ENCODE results near the gene CNTFR. TPM values are rescaled to one million over a fixed set of nuclear protein-coding genes. Genes with fewer than 3 reads are reported as not detected.

The CNTFR gene
- total and polyA plus RNA-seq, 2 experiments from 2014 or later: 0.73 to 1.9 TPM

- TF ChIP-seq CTCF (conservative IDR thresholded peaks at IDR 0.05; ENCODE audit: low read depth in 2 of 2): no peak
Measured at GRCh38 chr9:34552986-34553385, 36.5 kb downstream of the CNTFR start (continued).

- H3K36me3 ChIP-seq (ENCODE audit: insufficient read depth): no peaks in the 10 kb centered on the region
- peaks cover 19% of the 10 kb centered on the region for H3K4me1 Mint-ChIP-seq
- ATAC-seq (no peak), DNase-seq (ENCODE audit: low spot score) (no peak)
- no peak overlapping the region for H3K4me3 Mint-ChIP-seq
- no peaks in the 10 kb centered on the region for H3K9me2 ChIP-seq (ENCODE audit: insufficient read depth)
- H3K4me1 ChIP-seq (ENCODE audit: insufficient read depth): peaks cover 12% of the 10 kb centered on the region
- H2AFZ ChIP-seq: no peak overlapping the region
- no peaks in the 10 kb centered on the region for H3K27me3 ChIP-seq (ENCODE audit: insufficient read depth)
- H3K27ac ChIP-seq (ENCODE audit: low read depth): no peak overlapping the region
- H3K4me2 ChIP-seq: no peak overlapping the region
- no peaks in the 10 kb centered on the region; the same call in 2 of the 3 replicates for H3K9me3 Mint-ChIP-seq
- H3K27me3 Mint-ChIP-seq (ENCODE audit: insufficient read depth, low read depth, poor library complexity): peaks cover 14% of the 10 kb centered on the region
- H3F3A ChIP-seq (replicated peaks; ENCODE audit: low read depth): no peaks in the 10 kb centered on the region
- no peaks in the 10 kb centered on the region for H3K79me2 ChIP-seq (replicated peaks; ENCODE audit: insufficient read depth)
- H3K4me3 ChIP-seq: no peak overlapping the region
- no peaks in the 10 kb centered on the region for H4K20me1 ChIP-seq (replicated peaks; ENCODE audit: insufficient read depth)
- no peaks in the 10 kb centered on the region for H3K36me3 Mint-ChIP-seq (ENCODE audit: low read depth)
- no peak overlapping the region for H3K27ac Mint-ChIP-seq
- TF ChIP-seq CTCF (conservative IDR thresholded peaks at IDR 0.05; ENCODE audit: low read depth in 2 of 2): no peak
- no peak for TF ChIP-seq ZNF462 (CRISPR knock-in tag; IDR thresholded peaks at IDR 0.05)
- TF ChIP-seq ZNF331 (CRISPR knock-in tag; IDR thresholded peaks at IDR 0.05; ENCODE audit: low read depth): no peak
- TF ChIP-seq ETS1 (IDR thresholded peaks at IDR 0.05): no peak
- no peak for TF ChIP-seq NANOG (IDR thresholded peaks at IDR 0.05; ENCODE audit: borderline replicate concordance)
- no peak for TF ChIP-seq REST (IDR thresholded peaks at IDR 0.05; ENCODE audit: unreplicated experiment)
- no peak for TF ChIP-seq CREB1 (CRISPR knock-in tag; IDR thresholded peaks at IDR 0.05; ENCODE audit: low read depth)
- no peak for TF ChIP-seq ZNF114 (CRISPR knock-in tag; IDR thresholded peaks at IDR 0.05)
- TF ChIP-seq POLR2AphosphoS5 (IDR thresholded peaks at IDR 0.05; ENCODE audit: low read depth): no peak
- no peak for TF ChIP-seq STAT1 (IDR thresholded peaks at IDR 0.05; ENCODE audit: unreplicated experiment)
- no peak for TF ChIP-seq JUNB (IDR thresholded peaks at IDR 0.05; ENCODE audit: unreplicated experiment)
Measured at GRCh38 chr9:34552606-34552981, 36.9 kb downstream of the CNTFR start.

Data from GM23338 (cell line).